Measurements from ENCODE around the gene FKBP2.
A peak's percentile ranks its signal among the peaks of the same experiment; 100 is the strongest.

FKBP2 gene

DNA sequence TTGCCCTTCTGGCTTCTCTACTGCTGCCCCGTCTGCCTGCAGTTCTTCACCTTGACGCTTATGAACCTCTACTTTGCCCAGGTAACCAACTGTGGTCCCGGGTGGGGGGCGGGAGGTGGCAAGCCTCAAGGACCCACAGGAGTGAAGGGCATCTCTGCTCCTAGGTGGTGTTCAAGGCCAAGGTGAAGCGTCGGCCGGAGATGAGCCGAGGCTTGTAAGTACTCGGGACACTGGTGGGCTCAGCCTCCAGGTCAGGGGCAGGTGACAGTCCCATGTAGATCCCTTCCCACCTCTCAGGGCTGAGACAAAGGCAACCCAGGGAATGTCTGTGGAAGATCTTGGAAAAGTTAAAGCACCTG is 45.9 kb downstream of the FKBP2 start:
- DNase-seq, result no peak

- no peak for DNase-seq
Observed at GRCh38 chr11:64287676-64288352, 46.9 kb downstream of the FKBP2 start.

DNA sequence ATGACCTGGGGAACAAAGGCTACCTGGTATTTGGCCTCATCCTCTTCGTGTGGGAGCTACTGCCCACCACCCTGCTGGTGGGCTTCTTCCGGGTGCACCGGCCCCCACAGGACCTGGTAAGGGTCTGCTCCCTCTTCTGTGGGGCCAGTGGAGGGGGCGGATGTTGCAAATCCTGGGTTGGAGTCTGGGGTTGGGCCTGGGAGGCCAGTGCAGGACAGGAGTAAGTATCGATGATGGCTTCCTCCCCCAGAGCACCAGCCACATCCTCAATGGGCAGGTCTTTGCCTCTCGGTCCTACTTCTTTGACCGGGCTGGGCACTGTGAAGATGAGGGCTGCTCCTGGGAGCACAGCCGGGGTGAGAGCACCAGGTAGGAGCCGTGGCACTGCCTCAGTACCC is 47.5 kb downstream of the FKBP2 start:
- DNase-seq, result no peak

DNA sequence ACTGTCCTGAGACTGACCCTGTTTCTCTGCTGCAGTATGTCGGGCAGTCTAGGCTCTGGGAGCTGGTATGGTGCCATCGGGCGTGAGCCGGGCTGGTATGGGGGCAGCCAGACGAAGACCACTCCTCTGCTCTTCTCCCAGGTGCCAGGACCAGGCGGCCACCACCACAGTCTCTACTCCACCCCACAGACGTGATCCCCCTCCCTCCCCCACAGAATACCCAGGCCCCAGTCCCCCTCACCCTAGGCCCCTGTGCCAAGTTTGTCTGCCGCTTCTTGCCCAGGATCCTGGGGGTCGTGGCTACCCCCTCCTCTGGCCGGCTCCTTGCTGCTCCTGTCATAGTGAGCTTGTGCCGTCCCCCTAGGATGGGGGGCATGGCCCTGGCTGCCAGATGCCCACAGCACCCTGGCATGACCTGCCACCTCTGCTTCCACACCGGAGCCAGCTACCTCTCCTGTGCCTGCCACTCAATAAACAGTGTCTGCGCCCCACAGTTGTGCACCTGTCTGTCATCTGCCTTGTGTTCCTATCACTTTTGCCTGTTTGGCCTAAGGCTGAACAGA is 48.2 kb downstream of the FKBP2 start:
- DNase-seq, result no peak

DNA sequence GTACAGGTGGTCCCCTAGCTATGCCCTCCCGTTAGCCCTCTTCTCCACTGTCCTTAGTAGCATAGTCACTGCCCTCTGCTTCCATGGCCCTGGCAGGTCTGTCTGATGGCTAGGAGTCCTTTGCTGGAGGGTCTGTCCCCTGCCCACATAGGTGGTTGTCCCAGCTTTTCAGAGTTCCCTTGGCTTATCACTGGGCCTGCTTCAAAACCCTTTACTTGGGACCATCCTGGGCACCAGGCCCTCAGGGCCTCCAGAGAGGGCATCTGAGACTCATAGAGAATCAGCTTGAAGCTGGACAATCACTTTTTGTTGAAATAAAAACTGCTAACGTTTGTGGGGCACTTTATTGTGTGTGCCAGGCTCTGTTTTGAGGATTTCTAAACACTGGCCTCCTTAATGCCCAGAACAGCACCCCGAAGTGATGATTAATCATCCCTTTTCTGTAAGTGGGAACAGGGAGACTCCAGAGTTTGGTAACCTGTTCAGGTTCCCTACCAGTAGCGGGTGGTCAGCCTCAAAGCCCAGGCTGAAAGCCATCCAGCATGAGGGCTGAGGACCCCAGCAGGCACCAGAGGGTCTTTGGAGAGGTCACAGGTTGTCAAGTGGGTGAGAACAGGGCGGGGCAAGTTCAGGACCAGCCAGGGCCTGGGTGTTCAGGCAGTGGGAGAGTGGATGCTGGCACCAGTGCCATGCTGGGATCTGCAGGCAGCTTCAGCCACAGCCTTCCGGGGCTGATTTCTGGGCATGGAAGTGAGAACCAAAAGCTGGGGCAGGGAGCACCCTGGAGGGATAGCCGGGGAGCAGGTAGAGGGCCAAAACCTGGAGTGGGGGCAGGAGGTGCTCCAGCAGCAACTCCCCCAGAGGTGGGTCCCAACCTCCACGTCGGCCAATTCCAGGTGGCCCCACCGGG is 49.7 kb downstream of the FKBP2 start:
- no peak for DNase-seq

GRCh38 chr11:64291262-64291751 is 50.4 kb downstream of the FKBP2 start, which contains the start of gene KCNK4:
TSS of gene KCNK4 (plus strand) at chr11:64291302. CDS start at chr11:64293019, 1,717 bp downstream.
- no peak for DNase-seq

GRCh38 chr11:64291752-64292459 is 51.0 kb downstream of the FKBP2 start:
- DNase-seq, result peak; percentile 51

DNA sequence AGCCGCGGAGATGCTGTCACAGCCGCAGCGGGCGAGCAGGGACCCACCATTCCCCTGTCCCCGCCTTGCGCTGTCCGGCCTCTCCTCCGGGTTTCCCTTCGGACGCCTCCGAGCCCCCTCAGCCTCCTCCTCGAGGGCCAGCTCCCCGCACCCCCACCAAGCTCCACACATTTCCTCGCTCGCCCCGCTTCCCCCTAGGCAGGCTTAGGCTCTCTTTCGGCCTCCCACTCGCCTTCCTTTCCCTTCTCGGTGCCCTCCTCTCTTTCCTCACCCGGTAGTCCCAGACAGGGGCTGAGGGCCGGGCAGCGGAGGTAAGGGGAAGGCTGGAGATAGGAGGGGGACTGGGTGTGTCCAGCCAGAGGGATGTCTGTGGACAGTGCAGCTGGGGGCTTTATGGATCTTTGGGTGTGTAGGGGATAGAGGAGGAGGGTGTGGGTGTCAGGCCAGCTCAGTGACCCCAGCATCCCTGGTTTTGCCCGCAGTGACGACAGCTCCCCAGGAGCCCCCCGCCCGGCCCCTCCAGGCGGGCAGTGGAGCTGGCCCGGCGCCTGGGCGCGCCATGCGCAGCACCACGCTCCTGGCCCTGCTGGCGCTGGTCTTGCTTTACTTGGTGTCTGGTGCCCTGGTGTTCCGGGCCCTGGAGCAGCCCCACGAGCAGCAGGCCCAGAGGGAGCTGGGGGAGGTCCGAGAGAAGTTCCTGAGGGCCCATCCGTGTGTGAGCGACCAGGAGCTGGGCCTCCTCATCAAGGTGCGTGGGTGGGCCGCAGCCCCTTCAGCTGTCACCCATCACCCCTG is 51.8 kb downstream of the FKBP2 start:
- peak; percentile 51 for DNase-seq
